Stimulated activated effector memory CD8-positive, alpha-beta T cell treated with anti-CD3 and anti-CD28 coated beads, Interleukin-12 subunit alpha, Interleukin-12 subunit beta, amount 100 ng/mL, for 72 hours (primary cell): ENCODE data around the gene RAD51.
"Not testable (repeated sequence)": the region's sequence is repeated elsewhere in the genome, so short reads cannot be mapped to it uniquely, and the experiment has no call there.

ENCODE experiments used
- ATAC-seq: fragments of 150-1000 bp; cut with Tn5 transposase; 2 replicates; pipeline ENCODE4 v1.10.0; 2021
- DNase-seq, 2 donors: peaks; one replicate each; pipeline ENCODE4 v3.0.0; 2021 to 2022; ENCODE audit warnings: low spot score in 2 of 2
- H3K27ac Mint-ChIP-seq: one replicate; pipeline ENCODE4 v1.8.0; 2022; ENCODE audit warnings: mild to moderate bottlenecking, mixed read lengths
- H3K36me3 Mint-ChIP-seq: one replicate; pipeline ENCODE4 v1.8.0; 2022; ENCODE audit warnings: mild to moderate bottlenecking, mixed read lengths
- H3K4me1 Mint-ChIP-seq: one replicate; pipeline ENCODE4 v1.8.0; 2022; ENCODE audit warnings: mixed read lengths
- H3K4me3 Mint-ChIP-seq: one replicate; pipeline ENCODE4 v1.8.0; 2022; ENCODE audit warnings: mild to moderate bottlenecking, mixed read lengths
- H3K9me3 Mint-ChIP-seq: one replicate; pipeline ENCODE4 v1.8.0; 2022; ENCODE audit warnings: mixed read lengths

Gene RAD51

GRCh38 chr15:40694688-40695468 is at the start of gene RAD51:
TSS of gene RAD51 (plus strand) at chr15:40695174. CDS start at chr15:40698759, 3,585 bp downstream.
- Mint-ChIP-seq H3K9me3 (no peaks in the 10 kb centered on the region), H3K27ac (peak within 1 kb of the TSS; percentile 98), H3K4me3 (peak within 1 kb of the TSS; percentile 96), H3K36me3 (peaks cover 71% of the 10 kb centered on the region), H3K4me1 (peaks cover 19% of the 10 kb centered on the region)
- ATAC-seq (peak; percentile 98), DNase-seq (peak; percentile 76 to 95)

DNA sequence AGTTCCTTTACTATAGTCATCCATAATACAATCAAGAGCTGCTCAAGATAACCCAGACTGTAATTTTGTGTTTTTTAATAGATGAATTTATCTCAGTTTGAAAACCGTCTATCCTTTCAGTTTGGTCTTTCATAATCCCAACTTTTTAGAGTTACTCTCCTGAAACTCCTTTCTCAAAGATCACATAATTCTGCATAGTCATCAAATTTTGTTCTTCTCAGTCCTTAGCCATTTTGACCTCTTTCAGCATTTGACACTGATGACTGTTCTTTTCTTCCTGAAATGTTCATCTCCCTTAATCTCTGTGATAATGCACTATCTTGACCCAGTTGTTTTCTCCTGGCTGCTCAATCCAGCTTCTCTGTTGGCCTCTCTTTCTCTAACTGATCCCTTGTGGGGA is 47.5 kb upstream of the RAD51 start:
- ATAC-seq (no peak), DNase-seq (no peak)
- no peak overlapping the region for H3K4me3 Mint-ChIP-seq
- H3K36me3 Mint-ChIP-seq: peaks cover 25% of the 10 kb centered on the region
- H3K27ac Mint-ChIP-seq: no peak overlapping the region
- no peaks in the 10 kb centered on the region for H3K9me3 Mint-ChIP-seq
- H3K4me1 Mint-ChIP-seq: no peaks in the 10 kb centered on the region

DNA sequence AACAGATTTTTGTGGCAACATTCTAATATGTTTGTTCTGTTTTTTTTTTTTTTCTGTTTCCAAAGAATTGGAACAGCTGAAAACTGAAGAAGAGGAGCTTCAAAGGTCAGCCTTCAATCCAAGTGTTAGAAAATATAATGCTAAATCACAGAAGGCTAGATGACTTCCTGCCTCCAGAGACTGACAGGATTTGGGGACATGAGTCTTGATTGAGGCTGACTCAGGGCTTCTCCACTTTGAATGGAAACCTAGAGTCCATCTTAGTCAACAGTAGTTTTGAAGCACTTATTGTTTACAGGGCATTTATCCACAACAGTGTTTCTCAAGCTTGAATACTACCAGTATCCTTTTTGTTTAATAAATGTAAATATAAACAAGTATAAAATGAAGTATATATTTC is 44.5 kb upstream of the RAD51 start:
- Mint-ChIP-seq H3K27ac (no peak overlapping the region), H3K4me3 (no peak overlapping the region)

DNA sequence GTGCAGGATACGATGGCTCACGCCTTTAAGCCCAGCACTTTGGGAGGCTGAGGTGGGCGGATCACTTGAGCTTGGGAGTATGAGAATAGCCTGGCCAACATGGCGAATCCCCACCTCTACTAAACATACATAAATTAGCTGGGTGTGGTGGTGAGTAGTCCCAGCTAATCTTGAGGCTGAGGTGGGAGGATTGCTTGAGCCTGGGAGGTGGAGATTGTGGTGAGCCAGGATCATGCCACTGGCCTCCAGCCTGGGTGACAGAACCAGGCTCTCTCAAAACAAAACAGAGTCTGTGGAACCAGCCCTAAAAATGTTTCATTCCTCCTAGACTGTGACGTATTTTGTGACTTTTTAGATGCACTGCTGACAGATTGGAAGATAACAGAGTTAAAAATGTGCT is 34.3 kb upstream of the RAD51 start:
- Mint-ChIP-seq H3K9me3 (no peaks in the 10 kb centered on the region), H3K4me1 (no peaks in the 10 kb centered on the region), H3K27ac (no peak overlapping the region), H3K36me3 (peaks cover 10% of the 10 kb centered on the region), H3K4me3 (no peak overlapping the region)
- DNase-seq (no peak), ATAC-seq (peak; percentile 53)

More for the DNA sequence above, 44.5 kb upstream of the RAD51 start:
- Mint-ChIP-seq H3K36me3 (peaks cover 31% of the 10 kb centered on the region), H3K9me3 (no peaks in the 10 kb centered on the region), H3K4me1 (no peaks in the 10 kb centered on the region)
- DNase-seq (no peak), ATAC-seq (no peak)

- DNase-seq (peak in 1 of 2 donors; percentile 48), ATAC-seq (no peak)
- Mint-ChIP-seq H3K27ac (no peak overlapping the region), H3K4me1 (no peaks in the 10 kb centered on the region), H3K36me3 (peaks cover 10% of the 10 kb centered on the region), H3K9me3 (no peaks in the 10 kb centered on the region), H3K4me3 (no peak overlapping the region)
Measured at GRCh38 chr15:40664909-40665308, 30.1 kb upstream of the RAD51 start.

DNA sequence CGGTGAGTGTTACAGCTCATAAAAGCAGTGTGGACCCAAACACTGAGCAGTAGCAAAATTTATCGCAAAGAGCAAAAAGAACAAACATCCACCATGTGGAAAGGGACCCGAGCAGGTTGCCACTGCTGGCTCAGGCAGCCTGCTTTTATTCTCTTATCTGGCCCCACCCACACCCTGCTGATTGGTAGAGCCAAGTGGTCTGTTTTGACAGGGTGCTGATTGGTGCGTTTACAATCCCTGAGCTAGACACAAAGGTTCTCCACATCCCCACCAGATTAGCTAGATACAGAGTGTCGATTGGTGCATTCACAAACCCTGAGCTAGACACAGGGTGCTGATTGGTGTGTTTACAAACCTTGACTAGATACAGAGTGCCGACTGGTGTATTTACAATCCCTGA is 18.7 kb upstream of the RAD51 start:
- H3K4me1 Mint-ChIP-seq, H3K9me3 Mint-ChIP-seq, DNase-seq, ATAC-seq, H3K4me3 Mint-ChIP-seq, H3K27ac Mint-ChIP-seq, H3K36me3 Mint-ChIP-seq: not testable (repeated sequence)

DNA sequence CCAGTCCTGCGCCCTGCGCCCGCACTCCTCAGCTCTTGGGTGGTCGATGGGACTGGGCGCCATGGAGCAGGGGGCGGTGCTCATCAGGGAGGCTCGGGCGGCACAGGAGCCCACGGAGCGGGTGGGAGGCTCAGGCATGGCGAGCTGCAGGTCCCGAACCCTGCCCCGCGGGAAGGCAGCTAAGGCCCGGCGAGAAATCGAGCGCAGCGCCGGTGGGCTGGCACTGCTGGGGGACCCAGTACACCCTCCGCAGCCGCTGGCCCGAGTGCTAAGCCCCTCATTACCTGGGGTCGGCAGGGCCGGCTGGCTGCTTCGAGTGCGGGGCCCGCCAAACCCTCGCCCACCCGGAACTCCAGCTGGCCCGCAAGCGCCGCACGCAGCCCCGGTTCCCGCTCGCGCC is 18.1 kb upstream of the RAD51 start:
- not testable (repeated sequence) for H3K36me3 Mint-ChIP-seq, H3K4me3 Mint-ChIP-seq, ATAC-seq, H3K9me3 Mint-ChIP-seq, DNase-seq, H3K4me1 Mint-ChIP-seq, H3K27ac Mint-ChIP-seq

DNA sequence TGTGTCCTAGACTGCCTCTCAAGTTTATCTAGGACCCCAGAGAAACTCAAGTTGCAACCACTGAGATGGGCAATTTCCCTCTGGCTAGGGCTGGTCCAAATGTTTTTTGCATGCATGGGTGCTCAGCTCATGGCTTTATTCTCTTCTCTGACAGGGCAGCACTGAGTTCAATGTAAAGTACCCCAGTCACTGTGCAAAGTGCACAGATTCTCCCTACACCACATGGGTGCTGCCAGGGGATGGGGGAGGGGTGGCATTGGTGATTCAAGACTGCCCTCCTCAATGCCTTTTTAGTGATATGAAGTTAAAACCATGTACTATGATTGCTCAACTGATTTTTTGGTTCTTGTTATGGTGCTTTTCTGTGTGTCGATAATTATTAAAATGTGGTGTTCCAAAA is 14.8 kb upstream of the RAD51 start:
- ATAC-seq (no peak), DNase-seq (no peak)
- H3K9me3 Mint-ChIP-seq: no peaks in the 10 kb centered on the region
- no peak overlapping the region for H3K27ac Mint-ChIP-seq
- no peaks in the 10 kb centered on the region for H3K4me1 Mint-ChIP-seq
- H3K4me3 Mint-ChIP-seq: no peak overlapping the region
- H3K36me3 Mint-ChIP-seq: peaks cover 6% of the 10 kb centered on the region

- DNase-seq, H3K36me3 Mint-ChIP-seq, H3K27ac Mint-ChIP-seq, H3K4me3 Mint-ChIP-seq, H3K9me3 Mint-ChIP-seq, H3K4me1 Mint-ChIP-seq, ATAC-seq: not testable (repeated sequence)
Measured at GRCh38 chr15:40680959-40681358, 14.0 kb upstream of the RAD51 start.

GRCh38 chr15:40684381-40684780 is 10.6 kb upstream of the RAD51 start:
- Mint-ChIP-seq H3K4me1 (no peaks in the 10 kb centered on the region), H3K9me3 (no peaks in the 10 kb centered on the region), H3K4me3 (no peak overlapping the region), H3K27ac (no peak overlapping the region), H3K36me3 (no peaks in the 10 kb centered on the region)
- DNase-seq: no peak
- no peak for ATAC-seq

DNA sequence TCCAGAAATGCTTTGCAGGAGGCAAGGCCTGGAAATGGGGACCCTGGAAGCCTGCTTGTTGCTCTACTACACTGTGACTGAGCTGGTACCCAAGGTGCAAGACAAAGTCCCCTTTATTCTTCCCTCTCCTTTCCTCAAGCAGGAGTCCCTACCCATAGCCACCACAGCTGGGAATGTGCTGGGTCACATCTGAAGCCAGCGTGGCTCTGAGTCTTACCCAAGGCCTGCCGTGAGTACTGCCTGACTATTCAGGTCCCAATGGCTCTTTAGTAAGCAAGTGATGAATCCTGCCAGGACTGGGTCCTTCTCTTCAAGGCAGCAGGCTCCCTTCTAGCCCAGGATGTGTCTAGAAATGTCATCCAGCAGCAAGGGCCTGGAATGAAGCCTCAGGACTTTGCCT is 9.6 kb upstream of the RAD51 start:
- Mint-ChIP-seq H3K36me3 (no peaks in the 10 kb centered on the region), H3K27ac (peak overlapping the region; percentile 74)

DNA sequence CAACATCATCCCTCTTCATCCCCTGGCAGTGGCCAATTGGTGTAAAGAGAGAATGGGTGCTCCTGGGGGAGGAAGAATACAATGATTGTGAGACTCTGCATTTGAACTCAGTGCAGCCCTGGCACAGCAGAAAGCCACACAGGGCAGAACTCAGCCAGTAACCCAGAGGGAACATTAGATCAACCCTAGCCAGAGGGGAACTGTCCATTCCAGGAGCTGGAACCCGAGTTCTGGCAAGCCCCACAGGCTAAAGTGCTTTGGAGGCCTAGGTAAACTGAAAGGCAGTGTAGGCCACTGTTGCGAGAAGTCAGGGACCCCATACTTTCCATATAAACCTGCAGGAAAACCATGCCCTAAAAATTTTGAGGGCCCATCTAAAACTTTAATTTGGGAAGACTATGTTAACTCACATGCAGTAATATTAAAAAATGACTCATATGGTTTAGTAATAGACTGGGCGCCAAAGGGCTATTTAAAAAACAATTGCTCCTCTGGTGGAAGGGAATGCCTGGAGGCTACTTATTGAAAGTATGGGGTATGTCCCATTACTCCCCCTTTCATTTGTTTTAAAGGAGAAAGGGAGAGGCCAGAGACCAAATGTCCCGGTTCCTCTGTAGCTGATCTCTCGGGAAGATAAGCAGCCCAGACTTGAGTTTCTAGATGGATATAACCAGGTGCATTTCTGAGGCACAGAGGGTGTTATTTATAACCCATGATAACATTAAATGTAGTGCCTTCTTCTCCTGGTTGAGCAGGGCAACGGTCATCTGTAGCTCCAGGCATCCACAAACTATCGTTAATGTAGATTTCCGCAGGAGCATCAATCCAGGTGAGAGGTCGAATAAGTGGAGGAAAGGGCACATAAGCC is 5.8 kb upstream of the RAD51 start:
- H3K4me3 Mint-ChIP-seq: no peak overlapping the region
- no peaks in the 10 kb centered on the region for H3K9me3 Mint-ChIP-seq
- DNase-seq (no peak), ATAC-seq (no peak)
- H3K36me3 Mint-ChIP-seq: peaks cover 16% of the 10 kb centered on the region
- H3K27ac Mint-ChIP-seq: peak overlapping the region; percentile 12
- H3K4me1 Mint-ChIP-seq: peaks cover 7% of the 10 kb centered on the region

More for the DNA sequence above, 9.6 kb upstream of the RAD51 start:
- Mint-ChIP-seq H3K4me3 (no peak overlapping the region), H3K4me1 (no peaks in the 10 kb centered on the region), H3K9me3 (no peaks in the 10 kb centered on the region)
- DNase-seq (no peak), ATAC-seq (no peak)

GRCh38 chr15:40691737-40692136 is 3.2 kb upstream of the RAD51 start:
- H3K9me3 Mint-ChIP-seq: no peaks in the 10 kb centered on the region

GRCh38 chr15:40693904-40694687 is 878 bp upstream of the RAD51 start:
- ATAC-seq (no peak), DNase-seq (no peak)
- H3K4me3 Mint-ChIP-seq: peak overlapping the region; percentile 96
- H3K4me1 Mint-ChIP-seq: peaks cover 19% of the 10 kb centered on the region
- H3K27ac Mint-ChIP-seq: peak overlapping the region; percentile 98
- H3K36me3 Mint-ChIP-seq: peaks cover 63% of the 10 kb centered on the region
- no peaks in the 10 kb centered on the region for H3K9me3 Mint-ChIP-seq

More at GRCh38 chr15:40691737-40692136, 3.2 kb upstream of the RAD51 start:
- H3K36me3 Mint-ChIP-seq: peaks cover 40% of the 10 kb centered on the region
- ATAC-seq (no peak), DNase-seq (no peak)
- no peak overlapping the region for H3K4me3 Mint-ChIP-seq
- peaks cover 19% of the 10 kb centered on the region for H3K4me1 Mint-ChIP-seq
- H3K27ac Mint-ChIP-seq: no peak overlapping the region

GRCh38 chr15:40695469-40695890 is 506 bp downstream of the RAD51 start:
- no peaks in the 10 kb centered on the region for H3K9me3 Mint-ChIP-seq
- ATAC-seq: peak; percentile 43
- peak overlapping the region; percentile 96 for H3K4me3 Mint-ChIP-seq
- H3K36me3 Mint-ChIP-seq: peaks cover 77% of the 10 kb centered on the region
- H3K27ac Mint-ChIP-seq: peak overlapping the region; percentile 98
- peaks cover 19% of the 10 kb centered on the region for H3K4me1 Mint-ChIP-seq
- no peak for DNase-seq
